ENCODE data around the gene KIF12. TPM values are rescaled to one million over a fixed set of nuclear protein-coding genes. Genes with fewer than 3 reads are reported as not detected.

KIF12 gene
- total RNA-seq, 1 experiment from 2014 or later = 54.6 TPM

- no peaks in the 10 kb centered on the region for H3K27me3 ChIP-seq (replicated peaks; ENCODE audit: control insufficient read depth, insufficient read depth, low read length)
- no TSS peak for BruUV-seq (replicated peaks)
- no peaks in the 10 kb centered on the region for H3K9me3 Mint-ChIP-seq (ENCODE audit: unreplicated experiment)
- H3K36me3 Mint-ChIP-seq (ENCODE audit: insufficient read depth, unreplicated experiment) = peaks cover 5% of the 10 kb centered on the region
- no peaks in the 10 kb centered on the region for H3K9me3 ChIP-seq
- intact Hi-C loops (cut with micrococcal nuclease; ENCODE audit: unreplicated experiment) = no loop called here
- H3K36me3 ChIP-seq (ENCODE audit: control insufficient read depth, insufficient read depth, low read length) = no peaks in the 10 kb centered on the region
- TF ChIP-seq, protein P1, sequence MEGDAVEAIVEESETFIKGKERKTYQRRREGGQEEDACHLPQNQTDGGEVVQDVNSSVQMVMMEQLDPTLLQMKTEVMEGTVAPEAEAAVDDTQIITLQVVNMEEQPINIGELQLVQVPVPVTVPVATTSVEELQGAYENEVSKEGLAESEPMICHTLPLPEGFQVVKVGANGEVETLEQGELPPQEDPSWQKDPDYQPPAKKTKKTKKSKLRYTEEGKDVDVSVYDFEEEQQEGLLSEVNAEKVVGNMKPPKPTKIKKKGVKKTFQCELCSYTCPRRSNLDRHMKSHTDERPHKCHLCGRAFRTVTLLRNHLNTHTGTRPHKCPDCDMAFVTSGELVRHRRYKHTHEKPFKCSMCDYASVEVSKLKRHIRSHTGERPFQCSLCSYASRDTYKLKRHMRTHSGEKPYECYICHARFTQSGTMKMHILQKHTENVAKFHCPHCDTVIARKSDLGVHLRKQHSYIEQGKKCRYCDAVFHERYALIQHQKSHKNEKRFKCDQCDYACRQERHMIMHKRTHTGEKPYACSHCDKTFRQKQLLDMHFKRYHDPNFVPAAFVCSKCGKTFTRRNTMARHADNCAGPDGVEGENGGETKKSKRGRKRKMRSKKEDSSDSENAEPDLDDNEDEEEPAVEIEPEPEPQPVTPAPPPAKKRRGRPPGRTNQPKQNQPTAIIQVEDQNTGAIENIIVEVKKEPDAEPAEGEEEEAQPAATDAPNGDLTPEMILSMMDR (IDR thresholded peaks at IDR 0.05; ENCODE audit: insufficient read depth in 1 of 2, low read depth in 1 of 2, low read length in 1 of 2, severe bottlenecking in 1 of 2, unreplicated experiment in 1 of 2) = no peak
- ChIA-PET CTCF (interaction anchor here (0.6 kb wide), 1 partner anchor 548 kb away, joined by 3 read pairs; no protein-coding TSS in a partner anchor), POLR2A (no interaction called here)
- no peaks in the 10 kb centered on the region for H3K27me3 Mint-ChIP-seq (ENCODE audit: insufficient read depth, unreplicated experiment)
- no peaks in the 10 kb centered on the region for H3K4me1 Mint-ChIP-seq (ENCODE audit: low read depth, unreplicated experiment)
- H3K27ac Mint-ChIP-seq (ENCODE audit: unreplicated experiment) = no peak overlapping the region
- H3K4me1 ChIP-seq = no peaks in the 10 kb centered on the region
- no peak for DNase-seq
- no peak overlapping the region for H3K4me3 ChIP-seq (ENCODE audit: low read depth, low read length)
- H3K4me3 Mint-ChIP-seq (ENCODE audit: unreplicated experiment) = no peak overlapping the region
These were observed 44.0 kb downstream of the KIF12 start for GRCh38 chr9:114055061-114055460.

DNA sequence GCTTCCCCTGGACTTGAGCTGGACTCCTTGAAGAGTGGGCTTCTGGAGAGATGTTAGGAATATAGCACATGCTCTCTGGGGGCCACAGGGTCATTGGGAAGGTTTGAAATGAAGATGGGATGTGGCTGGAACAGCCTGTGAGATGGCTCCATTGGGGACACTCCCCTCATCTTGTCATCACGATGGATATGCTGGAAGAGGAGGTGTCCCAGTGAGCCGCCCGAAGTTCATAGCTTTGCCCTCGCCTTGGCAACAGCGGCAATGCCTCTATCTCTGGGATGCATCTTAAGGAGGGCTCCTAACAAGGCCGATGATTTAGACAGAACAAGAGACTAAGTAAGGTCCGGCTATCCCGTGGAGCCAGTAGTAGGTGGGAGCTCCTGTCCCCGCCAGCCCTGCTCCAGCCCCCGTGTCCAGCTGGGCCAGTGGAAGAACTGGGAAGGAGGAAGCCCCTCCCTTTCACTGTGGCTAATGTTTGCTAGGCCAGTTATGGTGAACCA, 44.9 kb downstream of the KIF12 start:
- Mint-ChIP-seq H3K4me1 (ENCODE audit: low read depth, unreplicated experiment) (no peaks in the 10 kb centered on the region), H3K4me3 (ENCODE audit: unreplicated experiment) (no peak overlapping the region), H3K27me3 (ENCODE audit: insufficient read depth, unreplicated experiment) (no peaks in the 10 kb centered on the region), H3K27ac (ENCODE audit: unreplicated experiment) (no peak overlapping the region), H3K36me3 (ENCODE audit: insufficient read depth, unreplicated experiment) (peaks cover 5% of the 10 kb centered on the region), H3K9me3 (ENCODE audit: unreplicated experiment) (no peaks in the 10 kb centered on the region)
- no peaks in the 10 kb centered on the region for H3K4me1 ChIP-seq
- CTCF ChIA-PET = no interaction called here
- no peaks in the 10 kb centered on the region for H3K9me3 ChIP-seq
- no TSS peak for BruUV-seq (replicated peaks)
- no peak for DNase-seq
- TF ChIP-seq, protein P1 (IDR thresholded peaks at IDR 0.05; ENCODE audit: insufficient read depth in 1 of 2, low read depth in 1 of 2, low read length in 1 of 2, severe bottlenecking in 1 of 2, unreplicated experiment in 1 of 2) = no peak
- H3K27me3 ChIP-seq (replicated peaks; ENCODE audit: control insufficient read depth, insufficient read depth, low read length) = no peaks in the 10 kb centered on the region
- no peak overlapping the region for H3K4me3 ChIP-seq (ENCODE audit: low read depth, low read length)
- POLR2A ChIA-PET = no interaction called here
- H3K36me3 ChIP-seq (ENCODE audit: control insufficient read depth, insufficient read depth, low read length) = no peaks in the 10 kb centered on the region
- intact Hi-C loops (cut with micrococcal nuclease; ENCODE audit: unreplicated experiment) = no loop called here

GRCh38 chr9:114053246-114054005, 45.7 kb downstream of the KIF12 start:
- no peaks in the 10 kb centered on the region for H3K4me1 Mint-ChIP-seq (ENCODE audit: low read depth, unreplicated experiment)
- Histone ChIP-seq H3K4me3 (ENCODE audit: low read depth, low read length) (no peak overlapping the region), H3K27me3 (replicated peaks; ENCODE audit: control insufficient read depth, insufficient read depth, low read length) (no peaks in the 10 kb centered on the region), H3K36me3 (ENCODE audit: control insufficient read depth, insufficient read depth, low read length) (no peaks in the 10 kb centered on the region), H3K4me1 (no peaks in the 10 kb centered on the region), H3K9me3 (no peaks in the 10 kb centered on the region)
- no peaks in the 10 kb centered on the region for H3K9me3 Mint-ChIP-seq (ENCODE audit: unreplicated experiment)
- no TSS peak for BruUV-seq (replicated peaks)
- no peak for DNase-seq
- ChIA-PET POLR2A (no interaction called here), CTCF (no interaction called here)
- intact Hi-C loops (cut with micrococcal nuclease; ENCODE audit: unreplicated experiment) = no loop called here
- H3K36me3 Mint-ChIP-seq (ENCODE audit: insufficient read depth, unreplicated experiment) = peaks cover 5% of the 10 kb centered on the region
- no peak overlapping the region for H3K27ac Mint-ChIP-seq (ENCODE audit: unreplicated experiment)
- TF ChIP-seq, protein P1 (IDR thresholded peaks at IDR 0.05; ENCODE audit: insufficient read depth in 1 of 2, low read depth in 1 of 2, low read length in 1 of 2, severe bottlenecking in 1 of 2, unreplicated experiment in 1 of 2) = no peak
- H3K4me3 Mint-ChIP-seq (ENCODE audit: unreplicated experiment) = no peak overlapping the region
- H3K27me3 Mint-ChIP-seq (ENCODE audit: insufficient read depth, unreplicated experiment) = no peaks in the 10 kb centered on the region
